PC-9 (cell line): ENCODE measurements around the gene NELFA.

ENCODE experiments used
- EZH2 ChIP-seq: fragments of 200-600 bp; sonication (generic); IDR thresholded peaks from 2 replicates; pipeline ENCODE4 v1.8.0; 2017; ENCODE audit warnings: antibody characterized with exemption, low read depth
- TF ChIP-seq, protein P1 (sequence below): fragments of 200-600 bp; sonication (generic); conservative IDR thresholded peaks from 2 replicates; pipeline ENCODE4 v1.6.1; 2017; ENCODE audit warnings: mixed run types, antibody characterized with exemption, mild to moderate bottlenecking, moderate library complexity

DNA sequence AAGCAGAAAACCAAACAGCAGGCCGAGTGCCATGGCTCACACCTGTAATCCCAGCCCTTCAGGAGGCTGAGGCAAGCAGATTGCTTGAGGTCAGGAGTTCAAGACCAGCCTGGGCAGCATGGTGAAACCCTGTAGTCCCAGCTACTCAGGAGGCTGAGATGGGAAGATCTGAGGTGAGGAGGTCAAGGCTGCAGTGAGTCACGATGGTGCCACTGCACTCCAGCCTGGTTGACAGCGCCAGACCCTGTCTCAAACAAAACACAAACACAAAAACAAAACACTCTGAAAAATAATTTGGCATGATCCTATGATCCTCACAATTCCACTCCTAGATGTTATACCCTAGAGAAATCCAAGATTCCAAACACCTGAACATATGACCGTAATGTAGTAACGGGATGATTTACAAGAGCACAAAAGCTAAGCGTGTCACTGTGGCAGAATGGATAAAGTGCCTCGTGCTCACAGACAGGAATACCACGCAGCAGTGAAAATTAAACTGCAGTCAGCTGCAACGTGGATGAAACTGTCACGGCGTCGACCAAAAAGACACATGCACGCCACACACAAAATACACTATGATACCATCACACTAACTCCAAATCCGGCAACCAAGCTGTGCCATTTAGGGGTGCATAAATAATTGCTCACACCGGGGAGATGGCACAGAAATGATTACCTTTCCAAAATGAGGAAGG, 1.7 kb downstream of the NELFA start:
- TF ChIP-seq, protein P1, sequence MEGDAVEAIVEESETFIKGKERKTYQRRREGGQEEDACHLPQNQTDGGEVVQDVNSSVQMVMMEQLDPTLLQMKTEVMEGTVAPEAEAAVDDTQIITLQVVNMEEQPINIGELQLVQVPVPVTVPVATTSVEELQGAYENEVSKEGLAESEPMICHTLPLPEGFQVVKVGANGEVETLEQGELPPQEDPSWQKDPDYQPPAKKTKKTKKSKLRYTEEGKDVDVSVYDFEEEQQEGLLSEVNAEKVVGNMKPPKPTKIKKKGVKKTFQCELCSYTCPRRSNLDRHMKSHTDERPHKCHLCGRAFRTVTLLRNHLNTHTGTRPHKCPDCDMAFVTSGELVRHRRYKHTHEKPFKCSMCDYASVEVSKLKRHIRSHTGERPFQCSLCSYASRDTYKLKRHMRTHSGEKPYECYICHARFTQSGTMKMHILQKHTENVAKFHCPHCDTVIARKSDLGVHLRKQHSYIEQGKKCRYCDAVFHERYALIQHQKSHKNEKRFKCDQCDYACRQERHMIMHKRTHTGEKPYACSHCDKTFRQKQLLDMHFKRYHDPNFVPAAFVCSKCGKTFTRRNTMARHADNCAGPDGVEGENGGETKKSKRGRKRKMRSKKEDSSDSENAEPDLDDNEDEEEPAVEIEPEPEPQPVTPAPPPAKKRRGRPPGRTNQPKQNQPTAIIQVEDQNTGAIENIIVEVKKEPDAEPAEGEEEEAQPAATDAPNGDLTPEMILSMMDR: no peak
- no peak for TF ChIP-seq EZH2
